HG03097 (cell line): Measurements from ENCODE around the gene CD2AP.
"Not testable (repeated sequence)": the region's sequence is repeated elsewhere in the genome, so short reads cannot be mapped to it uniquely, and the experiment has no call there.

Experiments
- ATAC-seq: cut with Tn5 transposase; IDR thresholded peaks from one replicate; pipeline ENCODE4 v1.9.1; 2021; ENCODE audit not compliant: unreplicated experiment, low FRiP score

CD2AP gene

GRCh38 chr6:47631269-47631772 lies 153.7 kb downstream of the CD2AP start:
- ATAC-seq, result no peak

GRCh38 chr6:47631797-47632196 lies 154.2 kb downstream of the CD2AP start:
- ATAC-seq, result no peak

- no peak for ATAC-seq
These were observed 155.6 kb downstream of the CD2AP start for GRCh38 chr6:47633141-47633540.

- ATAC-seq, result no peak
These were observed 156.8 kb downstream of the CD2AP start for GRCh38 chr6:47634210-47635047.

GRCh38 chr6:47646689-47647088 lies 169.1 kb downstream of the CD2AP start:
- no peak for ATAC-seq

GRCh38 chr6:47647188-47647587 lies 169.6 kb downstream of the CD2AP start:
- no peak for ATAC-seq

- ATAC-seq, result not testable (repeated sequence)
These were observed 170.0 kb downstream of the CD2AP start for GRCh38 chr6:47647626-47648025.

GRCh38 chr6:47648031-47648430 lies 170.4 kb downstream of the CD2AP start:
- ATAC-seq, result no peak

GRCh38 chr6:47650553-47651432 lies 173.2 kb downstream of the CD2AP start:
- ATAC-seq, result no peak

GRCh38 chr6:47651505-47651944 lies 173.9 kb downstream of the CD2AP start:
- no peak for ATAC-seq

- no peak for ATAC-seq
These were observed 176.1 kb downstream of the CD2AP start for GRCh38 chr6:47653706-47654105.

- no peak for ATAC-seq
These were observed 176.7 kb downstream of the CD2AP start for GRCh38 chr6:47654255-47654654.

- ATAC-seq, result no peak
These were observed 178.4 kb downstream of the CD2AP start for GRCh38 chr6:47655719-47656595.

GRCh38 chr6:47661960-47662359 lies 184.4 kb downstream of the CD2AP start:
- no peak for ATAC-seq

GRCh38 chr6:47663462-47664216 lies 186.1 kb downstream of the CD2AP start:
- no peak for ATAC-seq

- no peak for ATAC-seq
These were observed 187.5 kb downstream of the CD2AP start for GRCh38 chr6:47665112-47665511.

GRCh38 chr6:47669684-47670513 lies 192.3 kb downstream of the CD2AP start:
- no peak for ATAC-seq

GRCh38 chr6:47670851-47671250 lies 193.3 kb downstream of the CD2AP start:
- no peak for ATAC-seq

GRCh38 chr6:47671777-47672176 lies 194.2 kb downstream of the CD2AP start:
- ATAC-seq, result no peak
